Cardiac septum (tissue), 1 donor: Measurements from ENCODE around the gene COL1A1. TPM values are rescaled to one million over a fixed set of nuclear protein-coding genes. Genes with fewer than 3 reads are reported as not detected.

Source experiments
- DNase-seq: peaks from one replicate; pipeline ENCODE4 v3.0.0-alpha.2; 2020; ENCODE audit warnings: low spot score
- intact Hi-C: fragments of 100-400 bp; cut with DNase I; formaldehyde crosslinking; loops from one replicate; pipeline ENCODE4 v1.14.0; 2022
- total RNA-seq: library from RNA; stranded (reverse); fragmentation: NEBNext Ultra II Directional; extraction: Animal tissue kit (Norgen Biotek cat#: 25700); gene quantifications from one replicate; pipeline ENCODE4 v1.2.1, GENCODE V29; 2021
- donor health status: DM: no; HTN: no; CAD: no.

COL1A1 gene
- total RNA-seq, 1 donor from 2014 or later, result 142 TPM

GRCh38 chr17:50214976-50215760 lies 13.7 kb upstream of the COL1A1 start:
- intact Hi-C loops, result no loop called here
- DNase-seq, result no peak

- intact Hi-C loops, result no loop called here
- DNase-seq, result no peak
Observed at GRCh38 chr17:50213026-50214022, 11.9 kb upstream of the COL1A1 start.

GRCh38 chr17:50212121-50212843 lies 10.9 kb upstream of the COL1A1 start:
- no peak for DNase-seq
- intact Hi-C loops, result no loop called here

GRCh38 chr17:50211249-50212120 lies 10.1 kb upstream of the COL1A1 start:
- no peak for DNase-seq

GRCh38 chr17:50210240-50211225 lies 9.1 kb upstream of the COL1A1 start:
- DNase-seq, result no peak

More at GRCh38 chr17:50211249-50212120, 10.1 kb upstream of the COL1A1 start:
- intact Hi-C loops, result no loop called here

GRCh38 chr17:50209472-50210239 lies 8.2 kb upstream of the COL1A1 start:
- DNase-seq, result peak; percentile 90
- intact Hi-C loops, result no loop called here

More at GRCh38 chr17:50210240-50211225, 9.1 kb upstream of the COL1A1 start:
- intact Hi-C loops, result no loop called here

GRCh38 chr17:50209133-50209471 lies 7.7 kb upstream of the COL1A1 start:
- intact Hi-C loops, result no loop called here
- no peak for DNase-seq

GRCh38 chr17:50208611-50209061 lies 7.2 kb upstream of the COL1A1 start:
- peak; percentile 50 for DNase-seq
- intact Hi-C loops, result no loop called here

- intact Hi-C loops, result no loop called here
- DNase-seq, result peak; percentile 68
Observed at GRCh38 chr17:50207792-50208567, 6.5 kb upstream of the COL1A1 start.

GRCh38 chr17:50207315-50207714 lies 5.9 kb upstream of the COL1A1 start:
- peak; percentile 59 for DNase-seq
- intact Hi-C loops, result no loop called here

GRCh38 chr17:50206604-50207293 lies 5.3 kb upstream of the COL1A1 start:
- DNase-seq, result peak; percentile 70
- intact Hi-C loops, result no loop called here

- DNase-seq, result peak; percentile 17
- intact Hi-C loops, result no loop called here
Observed at GRCh38 chr17:50205963-50206505, 4.6 kb upstream of the COL1A1 start.

- peak; percentile 72 for DNase-seq
- intact Hi-C loops, result no loop called here
Observed at GRCh38 chr17:50205111-50205962, 3.9 kb upstream of the COL1A1 start.

GRCh38 chr17:50204431-50204830 lies 3.0 kb upstream of the COL1A1 start:
- intact Hi-C loops, result no loop called here

More at GRCh38 chr17:50204431-50204830, 3.0 kb upstream of the COL1A1 start:
- no peak for DNase-seq
